IPS-15b (cell line): ENCODE data around the gene SKIC2.
"Not testable (repeated sequence)": the region's sequence is repeated elsewhere in the genome, so short reads cannot be mapped to it uniquely, and the experiment has no call there.

Source experiments
- H3K27me3 ChIP-seq: one replicate; pipeline ENCODE4 v1.6.1; 2013; ENCODE audit warnings: low read length; ENCODE audit not compliant: control insufficient read depth, insufficient read depth
- H3K36me3 ChIP-seq: one replicate; pipeline ENCODE4 v1.6.1; 2013; ENCODE audit warnings: low read length; ENCODE audit not compliant: control insufficient read depth, insufficient read depth
- H3K4me1 ChIP-seq: one replicate; pipeline ENCODE4 v1.6.1; 2013; ENCODE audit warnings: mild to moderate bottlenecking, low read length; ENCODE audit not compliant: control insufficient read depth, insufficient read depth
- H3K4me3 ChIP-seq: one replicate; pipeline ENCODE4 v1.5.1; 2013; ENCODE audit warnings: low read depth, low read length
- H3K9ac ChIP-seq: one replicate; pipeline ENCODE4 v1.6.1; 2013; ENCODE audit warnings: low read depth, mild to moderate bottlenecking, low read length
- H3K9me3 ChIP-seq: one replicate; pipeline ENCODE4 v1.6.1; 2013; ENCODE audit warnings: mild to moderate bottlenecking, low read length; ENCODE audit not compliant: control insufficient read depth, insufficient read depth

Gene SKIC2

GRCh38 chr6:32013738-32014137, 54.8 kb downstream of the SKIC2 start:
- H3K36me3 ChIP-seq, H3K27me3 ChIP-seq, H3K4me1 ChIP-seq, H3K9ac ChIP-seq, H3K9me3 ChIP-seq, H3K4me3 ChIP-seq: not testable (repeated sequence)

GRCh38 chr6:32014547-32014946, 55.6 kb downstream of the SKIC2 start, which contains the start of gene C4B:
TSS of gene C4B (plus strand) at chr6:32014795. CDS start at chr6:32014846, 51 bp downstream.
- not testable (repeated sequence) for H3K9ac ChIP-seq, H3K4me1 ChIP-seq, H3K27me3 ChIP-seq, H3K4me3 ChIP-seq, H3K36me3 ChIP-seq, H3K9me3 ChIP-seq
